DOHH2 (cell line): Measurements from ENCODE around the gene CAPZB.

Experiments used
- H3F3A ChIP-seq: fragments of 200-600 bp; sonication (generic), shearing (Covaris generic); 2 replicates; pipeline ENCODE4 v1.6.0; 2016; ENCODE audit warnings: antibody characterized with exemption, mild to moderate bottlenecking; ENCODE audit not compliant: control insufficient read depth, insufficient read depth
- H3K27ac ChIP-seq: fragments of 200-600 bp; sonication (generic); 2 replicates; pipeline ENCODE4 v1.5.1; 2014; ENCODE audit warnings: low read depth, mild to moderate bottlenecking, low read length, moderate library complexity
- H3K27me3 ChIP-seq: fragments of 200-600 bp; sonication (generic); 2 replicates; pipeline ENCODE4 v1.6.1; 2014; ENCODE audit warnings: mild to moderate bottlenecking, low read length, mixed read lengths; ENCODE audit not compliant: control insufficient read depth
- H3K36me3 ChIP-seq: fragments of 200-600 bp; sonication (generic); 2 replicates; pipeline ENCODE4 v1.6.1; 2014; ENCODE audit warnings: mild to moderate bottlenecking, low read length, moderate library complexity, mixed read lengths; ENCODE audit not compliant: control insufficient read depth
- H3K4me1 ChIP-seq: fragments of 200-600 bp; sonication (generic); 2 replicates; pipeline ENCODE4 v1.6.1; 2014; ENCODE audit warnings: mild to moderate bottlenecking, low read length, mixed read lengths; ENCODE audit not compliant: control insufficient read depth
- H3K4me2 ChIP-seq: fragments of 200-600 bp; sonication (generic); 2 replicates; pipeline ENCODE4 v1.6.0; 2014; ENCODE audit warnings: mild to moderate bottlenecking, low read length, moderate library complexity
- H3K4me3 ChIP-seq: fragments of 200-600 bp; sonication (generic); 2 replicates; pipeline ENCODE4 v1.5.1; 2014; ENCODE audit warnings: mild to moderate bottlenecking, low read length, mixed read lengths
- H3K79me2 ChIP-seq: fragments of 200-600 bp; sonication (generic); 2 replicates; pipeline ENCODE4 v1.6.1; 2014; ENCODE audit warnings: mild to moderate bottlenecking, low read length, mixed read lengths; ENCODE audit not compliant: control insufficient read depth
- H3K9me2 ChIP-seq: fragments of 200-600 bp; sonication (generic); replicated peaks from 2 replicates; pipeline ENCODE4 v1.6.1; 2014; ENCODE audit warnings: mild to moderate bottlenecking, low read length, mixed read lengths; ENCODE audit not compliant: control insufficient read depth
- H3K9me3 ChIP-seq: fragments of 200-600 bp; sonication (generic); 2 replicates; pipeline ENCODE4 v1.6.1; 2014; ENCODE audit warnings: antibody characterized with exemption, low read length, mixed read lengths; ENCODE audit not compliant: control insufficient read depth, insufficient read depth
- H4K20me1 ChIP-seq: fragments of 200-600 bp; sonication (generic); 2 replicates; pipeline ENCODE4 v1.6.0; 2014; ENCODE audit warnings: low read depth, mild to moderate bottlenecking, antibody characterized with exemption, low read length, moderate library complexity; ENCODE audit not compliant: control insufficient read depth, insufficient read depth
- EZH2phosphoT487 ChIP-seq: fragments of 200-600 bp; sonication (generic); IDR thresholded peaks from 2 replicates; pipeline ENCODE4 v1.6.1; 2017; ENCODE audit warnings: borderline replicate concordance, mild to moderate bottlenecking, antibody characterized with exemption, low read length, moderate library complexity, mixed read lengths
- TF ChIP-seq, protein P1 (sequence below): fragments of 200-600 bp; sonication (generic); IDR thresholded peaks from one replicate; pipeline ENCODE4 v1.5.1; 2014; ENCODE audit warnings: antibody characterized with exemption, mild to moderate bottlenecking, low read depth, low read length; ENCODE audit not compliant: poor library complexity, severe bottlenecking

CAPZB gene

DNA sequence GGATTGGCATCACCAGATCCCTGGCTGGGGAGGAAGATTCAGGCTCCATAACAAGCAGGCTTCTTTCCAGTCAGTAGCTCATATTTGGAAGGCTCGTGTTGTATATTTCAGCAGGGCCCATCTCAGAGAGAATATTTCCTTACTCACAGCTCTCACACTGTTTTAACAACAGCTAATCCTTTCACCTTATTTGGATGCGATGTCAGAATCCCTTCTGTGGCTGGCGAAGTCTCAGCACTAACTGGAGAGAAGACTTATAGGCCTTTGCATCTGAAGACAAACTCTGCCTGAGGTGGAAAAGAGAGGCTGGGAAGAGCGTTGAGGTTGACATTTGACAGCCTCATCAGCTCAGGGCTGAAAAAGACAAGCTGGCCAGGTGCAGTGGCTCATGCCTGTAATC lies 47.2 kb upstream of the CAPZB start:
- H3K4me1 ChIP-seq: no peaks in the 10 kb centered on the region
- no peaks in the 10 kb centered on the region for H3F3A ChIP-seq
- no peak for TF ChIP-seq EZH2phosphoT487
- TF ChIP-seq, protein P1, sequence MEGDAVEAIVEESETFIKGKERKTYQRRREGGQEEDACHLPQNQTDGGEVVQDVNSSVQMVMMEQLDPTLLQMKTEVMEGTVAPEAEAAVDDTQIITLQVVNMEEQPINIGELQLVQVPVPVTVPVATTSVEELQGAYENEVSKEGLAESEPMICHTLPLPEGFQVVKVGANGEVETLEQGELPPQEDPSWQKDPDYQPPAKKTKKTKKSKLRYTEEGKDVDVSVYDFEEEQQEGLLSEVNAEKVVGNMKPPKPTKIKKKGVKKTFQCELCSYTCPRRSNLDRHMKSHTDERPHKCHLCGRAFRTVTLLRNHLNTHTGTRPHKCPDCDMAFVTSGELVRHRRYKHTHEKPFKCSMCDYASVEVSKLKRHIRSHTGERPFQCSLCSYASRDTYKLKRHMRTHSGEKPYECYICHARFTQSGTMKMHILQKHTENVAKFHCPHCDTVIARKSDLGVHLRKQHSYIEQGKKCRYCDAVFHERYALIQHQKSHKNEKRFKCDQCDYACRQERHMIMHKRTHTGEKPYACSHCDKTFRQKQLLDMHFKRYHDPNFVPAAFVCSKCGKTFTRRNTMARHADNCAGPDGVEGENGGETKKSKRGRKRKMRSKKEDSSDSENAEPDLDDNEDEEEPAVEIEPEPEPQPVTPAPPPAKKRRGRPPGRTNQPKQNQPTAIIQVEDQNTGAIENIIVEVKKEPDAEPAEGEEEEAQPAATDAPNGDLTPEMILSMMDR: no peak
- no peaks in the 10 kb centered on the region for H3K9me3 ChIP-seq
- no peaks in the 10 kb centered on the region for H3K9me2 ChIP-seq
- no peaks in the 10 kb centered on the region; the same call in 1 of the 2 replicates for H3K27me3 ChIP-seq
- H3K4me3 ChIP-seq: no peak overlapping the region
- H3K79me2 ChIP-seq: no peaks in the 10 kb centered on the region
- H3K27ac ChIP-seq: no peak overlapping the region
- H4K20me1 ChIP-seq: no peaks in the 10 kb centered on the region
- H3K36me3 ChIP-seq: no peaks in the 10 kb centered on the region
- no peak overlapping the region for H3K4me2 ChIP-seq

DNA sequence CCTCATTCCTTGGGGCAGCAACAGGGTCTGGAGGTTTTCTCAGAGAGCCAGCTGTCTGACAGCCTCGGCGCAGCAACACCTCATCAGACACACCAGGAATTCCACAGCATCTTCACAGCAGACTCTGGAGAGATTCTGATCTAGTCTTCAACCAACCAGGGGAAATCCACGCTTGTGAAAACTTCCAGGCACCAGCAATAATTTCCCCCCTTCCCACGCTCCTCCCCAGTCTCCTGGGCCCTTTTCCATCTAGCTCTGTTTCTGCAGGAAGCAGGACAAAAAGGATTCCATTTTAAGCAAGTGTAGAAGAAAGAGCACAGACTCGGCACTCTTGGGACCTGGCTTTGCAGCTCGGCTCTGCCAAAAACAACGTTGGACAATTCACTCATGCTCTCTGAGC lies 44.3 kb upstream of the CAPZB start:
- Histone ChIP-seq H3K79me2 (no peaks in the 10 kb centered on the region), H3K4me2 (no peak overlapping the region), H3K9me3 (no peaks in the 10 kb centered on the region), H4K20me1 (no peaks in the 10 kb centered on the region), H3F3A (no peaks in the 10 kb centered on the region), H3K9me2 (no peaks in the 10 kb centered on the region), H3K4me3 (no peak overlapping the region), H3K36me3 (no peaks in the 10 kb centered on the region), H3K4me1 (no peaks in the 10 kb centered on the region), H3K27me3 (no peaks in the 10 kb centered on the region; the same call in 1 of the 2 replicates), H3K27ac (no peak overlapping the region)
- no peak for TF ChIP-seq EZH2phosphoT487

DNA sequence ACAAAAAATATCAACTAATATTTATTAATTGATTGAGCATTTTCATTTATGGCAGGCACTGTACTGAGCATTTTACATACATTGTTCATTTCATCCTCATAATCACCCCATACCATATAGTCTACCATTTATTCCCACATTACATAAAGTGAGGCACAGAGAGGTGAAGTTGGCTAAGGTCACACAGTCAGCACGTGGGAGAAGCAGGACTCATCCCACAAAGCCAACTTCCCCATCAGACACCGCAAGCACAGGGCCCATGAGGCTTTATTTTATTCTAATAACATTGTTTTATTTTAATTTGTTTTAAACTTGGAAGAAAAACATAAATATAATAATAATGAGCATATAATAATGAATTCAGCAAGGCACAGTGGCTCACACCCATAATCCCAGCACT lies 43.1 kb upstream of the CAPZB start:
- Histone ChIP-seq H3K4me1 (no peaks in the 10 kb centered on the region), H3F3A (no peaks in the 10 kb centered on the region), H3K4me2 (no peak overlapping the region), H3K4me3 (no peak overlapping the region), H4K20me1 (no peaks in the 10 kb centered on the region), H3K27me3 (no peaks in the 10 kb centered on the region; the same call in 1 of the 2 replicates), H3K27ac (no peak overlapping the region), H3K9me3 (no peaks in the 10 kb centered on the region), H3K79me2 (no peaks in the 10 kb centered on the region), H3K9me2 (no peaks in the 10 kb centered on the region), H3K36me3 (no peaks in the 10 kb centered on the region)
- TF ChIP-seq, protein P1: no peak
- no peak for TF ChIP-seq EZH2phosphoT487

DNA sequence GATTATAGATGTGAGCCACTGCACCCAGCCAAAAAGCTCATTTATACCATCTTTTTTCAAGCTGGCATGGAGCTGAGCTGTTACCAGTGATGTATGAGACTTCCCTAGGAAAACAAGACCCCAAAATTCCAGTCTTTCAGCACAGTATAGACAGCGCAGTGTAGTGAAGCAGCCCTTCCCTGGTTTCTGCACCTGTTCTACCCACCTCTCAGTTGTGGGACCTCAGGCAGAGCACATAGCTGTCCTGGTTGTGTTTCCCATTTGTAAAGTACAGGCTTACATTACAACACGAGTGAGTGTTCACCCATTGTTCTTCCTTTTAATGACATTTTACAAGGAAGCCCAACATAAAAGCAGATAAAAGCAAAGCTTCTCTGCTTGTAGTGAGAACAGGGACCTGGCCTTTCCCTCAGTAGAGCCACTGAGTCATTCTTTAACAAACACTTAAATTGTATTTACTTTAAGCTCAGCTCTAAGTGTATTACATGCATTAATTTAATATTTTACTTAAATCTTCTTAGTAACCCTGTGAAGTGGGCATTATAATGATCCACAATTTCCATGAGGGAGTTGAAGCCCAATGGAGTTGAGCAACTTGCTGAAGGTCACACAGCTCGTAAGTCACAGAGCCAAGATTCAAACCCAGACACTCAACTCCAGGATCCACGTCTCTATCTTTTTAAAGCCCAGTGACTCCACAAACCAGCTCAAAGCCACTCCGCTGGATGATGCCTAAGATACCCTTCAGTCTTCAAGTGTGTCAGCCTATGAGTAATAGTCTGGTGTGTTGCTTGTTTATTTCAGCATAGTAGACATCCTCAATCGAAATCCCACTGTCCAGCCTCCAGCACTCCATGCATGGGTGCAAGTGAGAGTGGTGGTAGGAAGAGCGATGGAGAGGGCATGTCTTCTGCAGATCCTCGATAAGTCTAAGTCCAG lies 40.5 kb upstream of the CAPZB start:
- H3K79me2 ChIP-seq: no peaks in the 10 kb centered on the region
- H3K9me3 ChIP-seq: no peaks in the 10 kb centered on the region
- no peaks in the 10 kb centered on the region for H3K9me2 ChIP-seq
- no peaks in the 10 kb centered on the region for H3F3A ChIP-seq
- H4K20me1 ChIP-seq: no peaks in the 10 kb centered on the region
- TF ChIP-seq, protein P1: no peak
- no peak for TF ChIP-seq EZH2phosphoT487
- H3K4me2 ChIP-seq: no peak overlapping the region
- H3K4me3 ChIP-seq: no peak overlapping the region
- H3K27me3 ChIP-seq: no peaks in the 10 kb centered on the region
- H3K27ac ChIP-seq: no peak overlapping the region
- no peaks in the 10 kb centered on the region for H3K4me1 ChIP-seq
- no peaks in the 10 kb centered on the region for H3K36me3 ChIP-seq
